Left ventricle myocardium superior (tissue), 1 donor: Measurements from ENCODE around the gene NADK. TPM values are rescaled to one million over a fixed set of nuclear protein-coding genes. Genes with fewer than 3 reads are reported as not detected.
"Not testable (repeated sequence)": the region's sequence is repeated elsewhere in the genome, so short reads cannot be mapped to it uniquely, and the experiment has no call there.

Experiments
- ATAC-seq: fragments of 200-7000 bp; cut with Tn5 transposase; one replicate; pipeline ENCODE4 v1.9.1; 2020; ENCODE audit warnings: mild to moderate bottlenecking, moderate library complexity
- DNase-seq: peaks from one replicate; pipeline ENCODE4 v3.0.0-alpha.2; 2020
- intact Hi-C: fragments of 100-400 bp; cut with micrococcal nuclease; formaldehyde crosslinking; loops from one replicate; pipeline ENCODE4 v1.11.0; 2022
- total RNA-seq: library from RNA; stranded (reverse); fragmentation: NEBNext Ultra II Directional; extraction: Animal tissue kit (Norgen Biotek cat#: 25700); gene quantifications from one replicate; pipeline ENCODE4 v1.2.1, GENCODE V29; 2021
- donor health status: DM: no; HTN: yes; CAD: no; lungs with severe emphysema.

Gene NADK
- total RNA-seq, 1 donor from 2014 or later = 24.4 TPM

DNA sequence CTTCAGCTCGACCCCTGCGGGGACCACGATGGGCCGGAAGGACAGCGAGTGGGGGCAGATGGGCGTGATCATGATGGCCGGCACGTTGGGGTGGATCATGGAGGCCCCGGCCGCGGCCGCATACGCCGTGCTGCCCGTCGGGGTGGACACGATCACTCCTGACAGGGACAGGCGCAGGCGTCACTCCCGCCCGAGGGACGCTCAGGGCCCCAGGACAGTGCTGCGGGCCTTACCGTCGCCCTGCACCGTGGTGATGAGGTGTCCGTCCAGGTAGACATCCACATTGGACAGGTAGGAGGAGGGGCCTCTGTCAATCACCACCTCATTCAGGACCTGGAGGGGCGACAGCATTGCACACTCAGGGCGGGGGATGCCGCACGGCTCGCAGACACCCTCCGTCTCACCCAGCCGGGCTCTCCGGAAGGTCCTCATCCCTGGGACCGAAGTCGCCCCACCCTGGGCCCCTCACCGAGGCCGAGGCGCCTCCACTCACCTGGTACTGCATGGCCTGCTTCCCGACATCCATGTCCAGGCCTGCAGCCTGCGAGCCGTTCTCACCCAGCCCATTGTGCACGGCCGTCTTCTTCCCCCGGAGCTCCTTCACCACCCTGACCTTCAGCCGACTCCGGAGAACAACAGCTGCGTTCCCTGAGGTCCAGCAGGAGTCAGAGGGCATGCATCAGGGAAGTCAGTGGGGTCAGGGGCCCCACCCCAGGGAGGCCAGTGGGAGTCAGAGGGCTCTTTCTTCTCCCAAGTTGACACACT, 24.0 kb downstream of the NADK start:
- intact Hi-C loops = no loop called here
- ATAC-seq (no peak), DNase-seq (no peak)

DNA sequence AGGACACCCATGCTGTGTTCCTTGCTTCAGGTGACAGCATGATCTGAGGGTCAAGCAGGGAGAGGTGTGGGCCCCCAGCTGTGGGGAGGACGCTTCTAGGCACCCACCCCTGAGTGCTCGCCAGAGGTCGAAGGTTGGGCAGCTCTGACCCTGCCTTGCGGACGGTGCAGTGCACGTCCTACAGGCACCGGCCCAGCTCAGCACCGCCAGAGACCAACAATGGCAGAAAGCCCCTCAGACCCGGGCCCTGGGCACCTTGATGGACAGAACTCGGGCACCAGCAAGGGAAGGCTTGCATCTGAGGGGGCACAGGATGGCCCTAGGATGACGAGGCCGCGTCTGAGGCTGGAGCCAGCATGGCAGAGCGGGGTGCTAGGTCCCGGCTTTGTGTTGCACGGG, 24.7 kb downstream of the NADK start:
- DNase-seq (no peak), ATAC-seq (no peak)
- intact Hi-C loops = no loop called here

DNA sequence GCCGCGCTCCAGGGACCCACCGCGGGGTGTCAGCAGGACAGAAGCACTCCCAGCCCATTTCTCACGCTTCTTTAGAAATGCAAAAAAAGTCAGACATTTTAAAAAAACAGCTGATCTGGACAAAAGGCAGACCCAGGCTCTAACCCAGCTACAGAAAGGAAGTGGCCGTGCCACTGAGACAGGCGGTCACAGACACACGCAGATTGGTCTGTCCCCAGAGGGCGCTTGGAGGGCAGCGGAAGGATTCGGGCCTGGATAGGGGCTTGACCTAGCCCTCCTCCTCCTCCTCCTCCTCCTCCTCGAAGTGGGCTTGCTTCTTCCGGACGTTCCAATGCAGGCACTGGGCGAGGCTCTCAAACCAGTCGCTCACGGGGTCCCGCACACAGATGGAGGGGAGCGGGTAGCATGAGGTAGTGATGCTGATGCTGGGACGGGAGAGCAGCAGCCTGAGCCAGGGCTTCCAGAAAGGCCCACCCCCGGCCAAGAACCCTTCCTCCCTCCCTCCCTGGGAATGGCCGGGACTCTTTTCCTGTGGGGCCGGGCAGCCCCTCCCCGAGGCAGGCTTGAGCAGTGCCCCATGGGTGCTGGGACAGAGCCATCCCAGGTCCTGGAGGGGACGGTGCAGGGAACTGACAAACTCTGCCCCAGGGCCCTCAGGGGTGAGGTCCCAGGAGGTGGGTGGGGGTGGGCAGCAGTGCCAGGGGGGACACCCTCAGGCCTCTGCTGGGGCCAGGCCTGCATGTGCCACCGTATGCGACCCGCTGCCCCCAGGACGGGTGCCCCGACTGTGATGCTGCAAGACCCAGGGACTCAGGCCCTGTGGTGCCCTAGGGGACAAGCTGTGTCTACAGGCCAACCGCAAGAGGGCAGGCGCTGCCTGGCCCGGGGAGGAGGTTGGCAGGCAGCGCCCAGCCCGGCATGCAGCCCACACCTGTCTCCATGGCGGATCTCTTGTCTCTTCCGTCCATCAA, 25.3 kb downstream of the NADK start:
- no peak for ATAC-seq
- intact Hi-C loops = no loop called here
- no peak for DNase-seq

DNA sequence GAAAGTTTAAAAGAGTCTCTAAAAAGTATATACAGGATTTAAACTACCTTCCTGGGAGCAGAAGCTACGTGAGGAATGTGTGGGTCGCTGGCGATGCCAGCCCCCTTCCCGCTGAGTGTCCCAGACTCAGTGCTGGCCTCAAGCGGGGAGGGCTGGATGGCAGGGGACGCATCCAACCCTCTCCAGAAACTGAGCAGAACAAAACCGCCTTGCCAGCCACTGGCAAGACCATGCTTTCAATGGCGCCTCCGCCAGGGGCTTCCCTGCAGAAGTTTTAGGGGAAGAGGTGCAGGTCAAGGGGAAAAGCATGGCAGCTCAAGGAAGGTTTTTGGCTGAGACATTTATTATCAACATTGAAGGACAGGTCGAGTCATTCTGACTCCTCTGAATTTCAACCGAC, 26.1 kb downstream of the NADK start:
- no peak for DNase-seq
- ATAC-seq = no peak
- intact Hi-C loops = no loop called here

DNA sequence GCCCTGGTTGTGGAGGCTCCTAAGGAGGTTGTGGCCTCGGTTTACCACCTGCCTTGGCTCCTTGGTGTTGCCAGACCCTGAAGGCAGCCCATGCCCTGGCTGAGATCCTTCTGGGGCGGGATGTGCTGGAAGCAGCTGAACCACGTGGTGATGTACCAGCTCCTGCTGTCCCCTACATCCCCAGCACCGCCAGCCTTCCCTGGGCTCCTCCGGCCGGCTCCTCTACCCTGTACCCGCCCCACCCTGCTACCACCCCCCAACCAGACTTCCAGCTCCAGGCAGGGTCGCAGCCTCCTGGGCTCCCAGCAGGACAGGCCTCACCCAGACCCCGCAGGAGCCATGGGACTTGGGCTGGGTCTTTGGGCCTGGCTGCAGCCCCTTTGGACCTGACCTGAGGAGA, 28.3 kb downstream of the NADK start:
- DNase-seq, intact Hi-C loops, ATAC-seq: not testable (repeated sequence)

DNA sequence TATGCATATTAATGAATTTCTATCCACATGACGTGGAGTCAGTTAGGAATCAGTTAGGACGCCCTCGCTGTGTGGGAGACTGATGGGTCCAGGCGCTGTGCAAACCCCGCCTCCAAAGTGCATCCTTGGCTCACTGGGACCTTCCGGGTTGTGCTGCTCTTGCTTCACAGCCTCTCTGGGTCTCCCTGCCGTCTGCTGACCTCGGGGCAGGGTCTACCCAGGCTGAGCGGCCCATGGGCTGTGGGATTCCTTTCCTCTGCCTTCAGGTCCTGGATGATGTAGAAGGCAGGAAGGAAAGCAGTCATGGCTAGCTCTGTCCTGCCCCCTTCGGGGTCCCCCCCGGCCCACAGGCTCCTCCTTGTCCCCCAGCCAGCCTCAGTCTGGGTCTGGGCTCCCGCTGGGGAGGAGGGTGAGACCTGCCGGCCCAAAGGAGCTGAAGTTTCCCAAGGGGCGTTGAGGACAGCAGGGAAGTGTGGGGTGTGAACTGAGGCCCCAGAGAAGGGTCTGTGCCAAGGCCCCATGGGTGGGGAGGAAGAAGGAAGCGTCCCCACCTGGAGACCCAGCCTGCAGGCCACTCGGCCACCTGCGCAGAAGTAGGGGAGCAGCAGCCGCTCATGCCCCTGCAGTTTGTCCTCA, 29.5 kb downstream of the NADK start:
- ATAC-seq = no peak
- no peak for DNase-seq
- intact Hi-C loops = no loop called here

DNA sequence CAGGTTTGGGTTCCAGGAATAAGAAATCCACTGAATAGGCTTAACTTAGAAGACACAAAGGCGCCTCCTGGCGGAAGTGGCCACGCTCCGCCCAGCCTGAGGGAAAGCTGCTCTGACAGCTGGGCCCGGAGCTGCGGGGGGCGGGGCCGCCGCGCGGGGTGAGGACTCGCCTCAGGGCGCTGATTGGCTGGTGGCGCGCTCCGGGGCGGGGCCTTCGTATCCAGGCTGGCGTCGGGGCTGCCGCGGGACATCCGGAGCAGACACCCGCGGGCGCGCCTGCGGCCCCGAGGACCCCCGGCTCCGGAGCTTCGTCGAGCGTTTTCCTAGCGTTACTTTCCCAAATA, 31.7 kb downstream of the NADK start:
- DNase-seq, intact Hi-C loops: not testable (repeated sequence)
- ATAC-seq = peak; percentile 92

DNA sequence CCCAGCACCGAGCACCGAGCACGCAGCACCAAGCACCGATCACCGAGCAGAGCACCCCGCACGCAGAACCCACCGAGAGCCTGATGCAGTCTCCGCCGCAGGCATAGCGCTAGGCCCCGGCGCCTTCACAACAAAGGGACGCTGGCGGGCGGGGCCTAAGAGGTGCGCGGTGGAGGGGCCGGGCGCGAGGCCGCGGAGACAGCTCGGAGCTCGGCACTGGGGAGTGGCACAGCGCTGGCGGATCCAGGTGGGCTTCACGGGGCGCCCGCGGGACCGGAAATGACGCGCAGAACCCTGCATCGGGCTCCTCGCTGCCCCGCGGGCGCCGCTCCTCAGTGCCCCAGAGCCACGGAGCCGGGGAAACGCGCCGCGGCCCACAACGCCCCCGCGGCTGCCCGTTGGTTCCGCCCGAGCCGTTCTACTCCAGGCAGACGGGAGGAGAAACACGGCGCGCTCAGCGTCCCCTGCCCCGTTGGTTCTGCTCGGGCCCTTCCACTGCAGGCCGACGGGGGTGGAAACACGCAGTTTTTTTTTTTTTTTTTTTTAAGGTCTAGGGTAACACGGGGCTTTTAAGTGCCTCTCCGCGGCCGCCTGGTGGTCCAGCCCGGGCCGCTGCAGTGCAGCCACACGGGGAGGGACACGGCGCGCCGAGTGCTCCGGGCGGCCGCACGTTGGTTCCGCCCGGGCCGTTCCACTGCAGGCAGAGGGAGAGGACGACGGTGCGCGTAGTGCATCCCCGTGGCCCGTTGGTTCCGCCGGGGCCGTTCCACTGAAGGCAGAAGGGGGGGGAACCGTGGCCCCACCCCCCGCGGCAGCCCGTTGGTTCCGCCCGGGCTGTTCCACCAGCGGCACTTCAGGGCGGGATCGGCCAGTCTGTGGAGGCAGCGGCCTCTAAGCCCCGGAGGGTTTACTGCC, 32.4 kb downstream of the NADK start:
- intact Hi-C loops = not testable (repeated sequence)
- DNase-seq (peak; percentile 93), ATAC-seq (peak; percentile 89)

DNA sequence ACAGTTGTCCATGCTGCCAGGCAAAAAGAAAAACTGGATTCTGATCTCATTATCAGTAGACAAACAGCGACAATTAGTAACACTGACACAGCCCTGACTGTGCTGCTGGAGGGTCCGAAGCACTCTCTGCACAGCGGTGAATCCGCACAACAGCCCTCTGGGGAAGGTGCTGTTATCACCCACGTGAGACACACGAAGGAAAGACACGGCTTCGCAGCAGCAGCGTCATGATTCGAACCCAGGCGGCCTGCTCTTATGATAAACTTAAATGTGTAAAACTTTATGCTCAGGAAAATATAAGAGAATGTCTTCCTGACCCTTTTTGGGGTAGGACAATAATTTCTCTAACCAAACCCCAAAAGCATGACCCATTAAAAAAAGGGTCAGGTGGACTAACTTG, 35.7 kb downstream of the NADK start:
- DNase-seq, ATAC-seq, intact Hi-C loops: not testable (repeated sequence)

DNA sequence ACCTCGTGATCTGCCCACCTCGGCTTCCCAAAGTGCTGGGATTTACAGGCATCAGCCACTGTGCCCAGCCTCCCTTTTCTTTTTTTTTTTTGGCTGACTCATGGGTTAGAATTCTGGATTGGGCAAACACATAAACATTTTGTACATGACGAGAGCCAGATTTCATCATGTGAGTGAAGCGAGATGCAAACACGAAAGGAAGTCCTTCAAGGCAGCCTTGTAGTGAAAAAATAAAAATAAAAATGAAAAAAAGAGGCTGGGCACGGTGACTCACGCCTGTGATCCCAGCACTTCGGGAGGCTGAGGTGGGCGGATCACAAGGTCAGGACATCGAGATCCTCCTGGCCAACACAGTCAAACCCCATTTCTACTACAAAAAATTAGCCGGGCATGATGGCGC, 37.3 kb downstream of the NADK start:
- DNase-seq, ATAC-seq, intact Hi-C loops: not testable (repeated sequence)

DNA sequence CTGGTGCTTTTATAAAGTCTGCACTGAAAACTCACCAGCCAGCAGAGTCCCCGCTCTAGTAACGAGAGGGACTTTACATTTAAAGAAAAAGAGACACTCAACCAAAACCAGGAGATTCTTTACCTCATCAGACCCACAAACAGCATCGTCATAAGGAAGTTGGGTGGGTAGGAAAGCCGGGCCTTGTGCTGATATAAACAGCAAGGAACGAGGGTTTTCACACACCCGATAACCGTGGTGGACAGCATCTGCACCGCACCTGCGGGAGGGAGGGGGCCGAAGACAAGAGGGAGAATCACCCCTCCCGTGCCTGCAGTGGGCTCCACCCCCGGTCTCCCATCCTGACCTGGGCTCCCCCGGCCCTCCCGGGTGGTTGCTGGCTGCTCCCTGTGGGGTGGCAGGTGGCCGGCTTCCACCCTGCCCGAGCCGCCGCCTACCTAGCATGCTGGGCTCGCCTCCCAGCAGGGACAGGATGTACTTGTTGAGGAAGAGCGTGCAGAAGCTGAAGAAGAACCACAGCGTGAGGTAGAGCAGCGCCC, 39.4 kb downstream of the NADK start:
- intact Hi-C loops, DNase-seq, ATAC-seq: not testable (repeated sequence)

DNA sequence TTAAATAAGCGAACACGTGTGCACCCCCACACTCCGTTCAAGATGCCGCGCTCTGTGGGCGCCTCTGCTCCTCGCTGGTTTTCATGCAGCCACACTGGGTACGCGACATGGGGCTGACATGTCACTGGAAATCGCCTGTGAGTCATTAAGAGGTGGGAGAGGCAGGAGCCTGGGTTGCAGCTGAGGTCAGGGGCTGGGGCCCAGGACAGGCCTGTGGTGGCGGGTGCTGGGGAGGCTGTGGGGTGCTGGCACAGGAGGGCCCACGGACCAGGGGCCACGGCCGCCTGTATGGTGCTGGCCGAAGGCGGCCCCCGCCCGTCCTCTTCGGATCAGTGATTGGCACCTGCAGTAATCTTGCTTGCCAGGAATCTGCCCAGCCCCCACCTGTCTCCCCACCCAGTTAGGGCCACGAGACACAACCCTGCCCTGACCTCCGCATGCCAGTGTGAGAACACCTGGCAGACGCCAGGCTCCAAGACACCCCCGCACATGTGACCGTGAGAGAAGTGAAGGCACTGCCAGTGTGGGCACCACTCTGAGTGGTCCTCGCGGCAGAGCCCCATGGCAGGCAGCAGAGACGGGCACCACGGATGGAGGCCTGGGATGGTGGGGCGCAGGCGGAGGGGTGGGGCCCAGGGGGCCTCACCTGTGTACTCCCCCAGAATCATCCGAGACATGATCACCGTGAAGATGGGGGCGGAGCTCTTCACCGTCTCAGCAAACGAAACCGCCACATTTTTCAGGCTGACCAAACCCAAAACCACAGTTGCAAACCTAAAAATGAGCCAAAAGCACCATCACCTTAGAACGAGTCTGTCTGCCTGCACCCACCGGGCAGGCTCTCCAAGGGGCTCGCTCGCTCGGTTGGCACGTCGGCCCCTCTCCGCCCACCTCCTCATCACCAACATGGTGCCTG, 40.3 kb downstream of the NADK start:
- DNase-seq, ATAC-seq, intact Hi-C loops: not testable (repeated sequence)

DNA sequence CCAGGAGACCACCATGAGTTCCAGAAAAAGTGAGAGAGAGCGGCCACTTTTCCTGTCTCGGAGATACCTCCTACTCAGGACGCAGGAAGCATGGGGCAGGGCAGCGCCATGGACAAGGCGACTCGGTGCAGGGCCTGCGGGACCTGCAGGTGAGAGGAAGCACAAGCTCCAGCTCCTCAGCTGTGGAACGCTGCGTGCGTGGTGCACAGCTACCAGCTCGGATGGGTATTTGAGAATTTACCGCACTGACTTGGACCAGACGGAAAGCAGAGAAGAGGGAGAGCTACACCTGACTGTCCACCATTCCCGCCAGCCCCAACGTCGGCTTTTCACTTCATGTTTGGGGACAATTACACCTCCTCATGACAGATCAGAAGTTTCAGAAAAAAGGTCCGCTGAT, 45.9 kb downstream of the NADK start:
- intact Hi-C loops = no loop called here
- no peak for ATAC-seq
- no peak for DNase-seq

DNA sequence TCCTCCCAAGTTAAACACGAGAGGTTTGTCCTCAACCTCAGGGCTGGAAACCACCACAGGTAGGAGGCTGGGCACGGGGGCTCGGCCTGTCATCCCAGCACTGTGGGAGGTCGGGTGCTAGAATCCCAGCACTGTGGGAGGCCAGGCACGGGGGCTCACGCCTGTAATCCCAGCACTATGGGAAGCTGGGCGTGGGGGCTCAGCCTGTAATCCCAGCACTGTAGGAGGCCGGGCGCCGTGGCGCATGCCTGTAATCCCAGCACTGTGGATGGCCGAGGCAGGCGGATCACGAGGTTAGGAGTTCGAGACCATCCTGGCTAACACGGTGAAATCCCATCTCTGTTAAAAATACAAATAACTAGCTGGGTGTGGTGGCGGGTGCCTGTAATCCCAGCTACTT, 47.4 kb downstream of the NADK start:
- ATAC-seq (no peak), DNase-seq (no peak)
- intact Hi-C loops = no loop called here

DNA sequence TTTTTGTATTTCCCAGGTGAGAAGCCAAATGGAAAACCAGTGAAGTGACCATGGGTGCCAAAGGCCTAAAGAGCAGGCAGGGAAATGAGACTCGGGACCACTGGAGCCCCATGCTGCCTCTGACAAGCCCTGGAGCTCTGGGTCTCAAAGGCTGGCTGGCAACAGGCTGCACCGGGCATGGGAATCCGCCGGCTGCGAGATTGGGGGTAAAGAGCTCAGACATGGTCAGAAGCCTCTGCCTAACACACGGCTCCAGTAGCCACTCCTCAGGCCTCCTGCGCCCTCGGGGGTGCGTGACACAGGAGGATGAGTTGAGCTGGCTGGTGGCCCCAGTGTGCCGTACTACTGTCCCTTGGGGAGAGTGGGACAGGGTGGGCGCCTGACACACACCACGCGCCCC, 48.0 kb downstream of the NADK start:
- intact Hi-C loops, ATAC-seq, DNase-seq: not testable (repeated sequence)

DNA sequence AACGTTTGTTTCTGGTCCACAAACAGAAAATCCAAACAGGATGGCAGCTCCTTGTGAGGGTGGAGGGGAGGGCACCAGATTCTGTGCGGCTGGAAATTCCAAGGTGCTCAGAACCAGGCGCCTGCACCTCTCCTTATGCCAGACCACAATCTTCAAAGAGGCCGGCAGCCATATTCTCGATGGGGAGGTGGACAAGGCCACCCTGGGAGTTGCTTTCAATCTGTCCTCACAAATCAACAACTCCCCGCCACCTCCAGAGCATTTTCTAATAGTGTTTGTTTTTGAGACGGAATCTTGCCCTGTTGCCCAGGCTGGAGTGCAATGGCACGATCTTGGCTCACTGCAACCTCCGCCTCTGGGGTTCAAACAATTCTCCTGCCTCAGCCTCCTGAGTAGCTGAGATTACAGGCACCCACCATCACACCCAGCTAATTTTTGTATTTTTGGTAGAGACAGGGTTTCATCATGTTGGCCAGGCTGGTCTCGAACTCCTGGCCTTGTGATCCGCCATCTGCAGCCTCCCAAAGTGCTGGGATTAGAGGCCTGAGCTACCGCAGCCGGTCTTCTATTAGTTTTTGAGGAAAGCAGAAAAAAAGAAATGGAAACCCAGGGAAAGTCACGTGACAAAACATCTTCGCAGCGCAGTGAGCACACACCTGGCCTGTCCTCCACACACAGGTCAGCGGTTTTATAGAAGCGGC, 49.0 kb downstream of the NADK start:
- DNase-seq, intact Hi-C loops, ATAC-seq: not testable (repeated sequence)
